NCI-H510A treated with DMSO at 0.1 percent for 48 hours (cell line): ENCODE results near the gene UCHL1.
A peak's percentile ranks its signal among the peaks of the same experiment; 100 is the strongest.
"Not testable (repeated sequence)": the region's sequence is repeated elsewhere in the genome, so short reads cannot be mapped to it uniquely, and the experiment has no call there.

Experiments
- DNase-seq: peaks from one replicate; lab custom pipeline; 2025; lab: John Stamatoyannopoulos, UW

UCHL1 gene

DNA sequence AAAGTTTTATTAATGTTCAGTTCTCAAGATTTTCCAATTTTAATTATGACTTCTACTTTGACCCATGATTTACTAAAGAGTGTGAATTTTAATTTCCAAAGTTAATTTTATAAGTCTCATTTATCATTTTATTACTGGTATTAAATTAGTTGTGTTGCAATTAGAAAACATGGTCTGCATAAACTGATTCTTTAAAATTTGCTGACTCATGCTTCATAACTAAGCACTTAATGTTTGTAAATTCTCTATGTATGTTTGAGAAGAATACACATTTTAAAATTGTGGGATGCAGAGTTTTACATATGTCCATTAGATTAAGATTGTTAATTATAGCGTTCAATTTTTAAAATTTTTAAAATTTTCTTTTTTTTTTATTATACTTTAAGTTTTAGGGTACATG is 20.2 kb upstream of the UCHL1 start:
- DNase-seq, result no peak

DNA sequence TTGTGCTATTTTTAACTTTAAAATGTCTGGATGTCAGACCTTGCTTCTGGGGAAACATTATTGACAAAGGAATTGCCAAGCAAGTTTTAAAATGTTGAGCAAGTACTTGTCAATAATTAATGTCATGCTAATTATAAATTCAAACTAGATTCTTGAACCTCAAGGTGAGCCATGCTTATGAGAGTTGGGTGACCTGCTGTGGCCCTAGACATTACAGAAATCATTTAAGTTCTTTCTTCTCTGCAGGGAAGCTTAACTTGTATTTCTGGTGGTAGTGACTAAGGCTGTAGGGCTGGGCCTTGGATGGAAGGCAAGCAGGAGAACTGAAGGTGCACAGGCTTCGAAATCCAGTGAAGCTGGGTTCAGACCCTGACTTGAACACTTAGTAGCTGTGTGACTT is 14.8 kb upstream of the UCHL1 start:
- no peak for DNase-seq

DNA sequence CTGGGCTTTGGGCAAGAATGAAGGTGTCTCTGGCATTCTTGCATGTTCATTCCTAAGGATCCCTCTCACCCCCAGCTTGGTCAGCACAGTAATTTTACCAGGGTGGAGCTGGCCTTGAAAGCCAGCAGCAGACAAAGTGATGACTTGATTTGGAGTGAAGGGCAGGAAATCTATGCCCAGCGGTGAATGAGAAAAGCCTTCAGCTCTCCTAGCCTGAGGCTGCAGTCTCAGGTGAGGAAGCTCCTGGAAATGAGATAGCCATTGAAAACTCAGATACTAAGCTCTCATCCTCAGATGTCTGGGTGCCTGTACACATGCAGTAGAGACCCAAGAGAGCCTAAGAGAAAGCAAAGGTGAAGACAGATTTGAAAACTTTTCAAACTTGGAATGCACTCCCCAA is 10.7 kb upstream of the UCHL1 start:
- no peak for DNase-seq

DNA sequence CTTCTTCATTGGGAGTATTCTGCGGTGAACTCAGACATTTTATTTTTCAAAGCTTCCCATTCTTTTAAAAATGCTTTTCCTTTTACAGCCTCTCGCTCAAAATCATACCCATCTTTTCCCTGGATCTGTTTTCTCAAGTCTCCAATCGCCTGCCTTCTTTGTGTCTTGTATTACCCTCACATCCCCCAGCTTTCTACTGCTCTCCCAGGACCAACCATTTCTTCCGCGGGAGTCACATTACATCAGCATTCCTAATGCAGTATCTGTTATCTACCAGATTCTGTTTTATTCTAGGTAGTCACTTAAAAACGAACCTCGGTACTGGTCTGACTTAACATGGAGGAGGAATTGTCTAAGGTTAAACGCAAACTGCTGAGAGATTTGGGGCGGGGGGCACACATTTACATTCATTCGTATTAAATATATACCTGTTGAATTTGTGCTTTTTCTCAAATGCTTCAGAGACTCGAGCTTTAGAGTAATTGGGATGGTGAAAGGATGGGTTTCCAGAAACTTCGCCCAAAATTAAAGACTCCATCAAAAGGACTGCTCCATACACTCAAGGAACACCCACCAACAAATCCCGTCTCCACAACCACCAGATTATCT is 493 bp upstream of the UCHL1 start:
- DNase-seq, result peak; percentile 44

DNA sequence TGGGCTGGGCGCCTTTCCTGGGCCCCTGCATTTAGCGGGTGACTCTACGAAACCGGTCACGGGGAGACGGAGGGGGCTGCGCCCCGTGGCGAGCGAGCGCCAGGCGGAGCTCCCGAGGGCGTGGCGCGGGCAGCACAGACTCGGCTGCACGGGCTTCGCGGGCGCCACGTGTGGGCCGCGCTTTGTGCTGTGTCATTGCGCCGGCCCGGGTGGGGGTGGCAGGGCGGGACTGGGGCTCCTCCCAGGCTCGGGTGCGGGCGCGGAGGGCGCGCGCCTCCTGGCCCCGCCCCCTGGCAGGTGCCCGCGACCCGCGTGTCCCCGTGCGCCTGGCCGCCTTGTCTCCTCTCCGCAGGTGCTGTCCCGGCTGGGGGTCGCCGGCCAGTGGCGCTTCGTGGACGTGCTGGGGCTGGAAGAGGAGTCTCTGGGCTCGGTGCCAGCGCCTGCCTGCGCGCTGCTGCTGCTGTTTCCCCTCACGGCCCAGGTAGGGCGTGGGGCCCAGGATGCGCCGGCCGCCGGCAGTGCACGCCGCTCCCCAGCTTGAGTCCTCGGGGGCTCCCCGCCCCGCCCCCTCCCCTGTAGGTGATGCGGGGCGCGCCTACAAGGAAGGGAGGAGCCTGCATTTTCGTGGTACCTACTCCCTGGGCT is 651 bp downstream of the UCHL1 start:
- peak; percentile 15 for DNase-seq

DNA sequence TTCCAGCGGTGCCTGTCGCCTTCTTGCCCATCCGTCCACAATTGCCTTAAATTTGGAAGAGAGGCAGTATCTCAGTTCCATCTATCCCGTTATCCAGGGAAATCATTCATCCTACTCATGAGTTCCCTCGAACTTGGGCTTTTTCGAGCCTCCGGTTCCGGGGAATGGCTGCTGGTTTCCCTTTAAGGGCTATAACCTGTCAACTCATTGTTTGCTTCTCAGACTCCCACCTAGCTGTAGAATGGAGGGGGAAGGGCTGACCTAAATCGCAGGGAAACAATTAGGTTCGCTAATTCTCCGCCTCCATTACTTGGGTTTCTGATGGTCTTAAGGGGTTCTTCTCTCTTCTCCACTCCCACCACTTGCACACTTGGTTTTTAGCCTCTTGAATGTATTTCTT is 1.2 kb downstream of the UCHL1 start:
- DNase-seq, result no peak

DNA sequence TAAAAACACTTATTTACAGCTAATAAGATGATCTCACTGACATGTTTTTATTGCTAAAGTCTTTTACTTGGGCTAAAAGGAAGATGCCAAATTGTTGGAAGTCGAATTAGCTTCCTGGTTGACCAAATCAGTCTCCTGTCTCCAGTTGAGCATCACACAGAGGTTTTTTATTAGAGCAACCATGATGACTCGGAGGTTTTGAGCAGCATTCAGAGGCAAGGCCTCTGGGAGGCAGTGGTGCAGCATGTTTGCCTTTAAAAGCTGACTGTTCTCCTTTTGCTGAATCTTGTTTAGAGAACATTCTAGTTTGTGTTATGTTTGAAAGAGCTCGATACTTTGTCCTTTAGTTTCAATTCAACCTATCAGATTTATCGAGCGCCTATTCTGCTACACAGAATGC is 2.1 kb downstream of the UCHL1 start:
- peak; percentile 15 for DNase-seq

DNA sequence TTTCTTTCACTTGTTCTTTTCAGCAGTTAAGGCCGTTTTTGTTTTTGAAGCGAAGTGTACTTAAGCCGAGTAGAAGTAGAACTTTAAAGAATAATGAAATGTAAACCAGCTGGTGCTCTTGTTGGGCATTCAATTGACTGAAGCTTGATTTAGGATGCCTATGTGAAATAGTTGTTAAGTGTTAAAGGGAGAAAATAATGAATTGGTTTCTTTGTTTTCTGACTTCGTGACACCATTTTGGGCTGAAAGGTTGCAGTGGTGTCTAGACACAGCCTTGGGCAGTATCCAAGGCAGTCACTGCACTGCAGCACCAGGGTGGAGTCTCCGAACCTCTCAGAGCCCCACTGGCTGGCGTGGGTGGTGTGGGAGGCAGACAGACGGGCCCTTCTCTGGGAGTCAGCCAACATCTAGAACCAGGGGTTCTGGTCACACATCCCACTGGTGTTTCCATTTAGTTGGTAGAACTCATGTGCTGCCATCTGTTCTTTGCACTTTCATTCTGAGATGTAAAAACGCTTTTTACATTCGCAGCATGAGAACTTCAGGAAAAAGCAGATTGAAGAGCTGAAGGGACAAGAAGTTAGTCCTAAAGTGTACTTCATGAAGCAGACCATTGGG is 3.5 kb downstream of the UCHL1 start:
- DNase-seq, result no peak

DNA sequence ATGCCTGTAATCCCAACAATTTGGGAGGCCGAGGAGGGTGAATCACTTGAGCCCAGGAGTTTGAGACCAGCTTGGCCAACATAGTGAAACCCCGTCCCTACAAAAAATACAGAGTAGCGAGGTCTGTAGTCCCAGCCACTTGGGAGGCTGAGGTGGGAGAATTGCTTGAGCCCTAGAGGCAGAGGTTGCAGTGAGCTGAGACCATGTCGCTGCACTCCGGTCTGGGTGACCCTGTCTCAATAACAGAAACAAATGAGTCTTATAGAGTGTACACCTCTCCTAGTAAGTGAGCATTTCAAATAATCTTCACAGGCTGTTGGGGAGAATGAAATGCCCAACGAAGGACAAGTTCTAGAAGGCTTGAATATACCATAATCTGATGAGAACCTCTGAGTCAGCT is 5.5 kb downstream of the UCHL1 start:
- DNase-seq, result no peak

DNA sequence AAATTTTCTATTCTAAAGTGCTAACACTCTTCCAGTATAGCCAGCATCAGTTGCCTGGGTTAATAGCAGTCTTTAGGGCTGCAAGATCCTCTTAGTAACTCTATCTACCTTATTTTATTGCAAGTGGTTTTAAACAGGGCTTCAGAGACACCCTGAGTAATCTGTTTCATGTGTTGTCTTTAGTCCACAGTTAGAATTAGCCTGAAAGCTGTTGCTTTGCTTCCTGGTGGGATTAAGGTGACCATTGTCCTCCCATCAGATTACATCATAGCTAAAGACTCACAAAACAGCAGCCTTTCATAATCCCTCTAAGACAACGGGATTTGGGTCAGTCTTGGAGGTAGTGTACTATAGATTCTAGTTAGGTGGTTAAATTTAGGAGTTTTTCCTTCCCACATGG is 7.5 kb downstream of the UCHL1 start:
- no peak for DNase-seq

DNA sequence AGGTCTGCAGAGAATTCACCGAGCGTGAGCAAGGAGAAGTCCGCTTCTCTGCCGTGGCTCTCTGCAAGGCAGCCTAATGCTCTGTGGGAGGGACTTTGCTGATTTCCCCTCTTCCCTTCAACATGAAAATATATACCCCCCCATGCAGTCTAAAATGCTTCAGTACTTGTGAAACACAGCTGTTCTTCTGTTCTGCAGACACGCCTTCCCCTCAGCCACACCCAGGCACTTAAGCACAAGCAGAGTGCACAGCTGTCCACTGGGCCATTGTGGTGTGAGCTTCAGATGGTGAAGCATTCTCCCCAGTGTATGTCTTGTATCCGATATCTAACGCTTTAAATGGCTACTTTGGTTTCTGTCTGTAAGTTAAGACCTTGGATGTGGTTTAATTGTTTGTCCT is 11.3 kb downstream of the UCHL1 start:
- DNase-seq, result no peak

DNA sequence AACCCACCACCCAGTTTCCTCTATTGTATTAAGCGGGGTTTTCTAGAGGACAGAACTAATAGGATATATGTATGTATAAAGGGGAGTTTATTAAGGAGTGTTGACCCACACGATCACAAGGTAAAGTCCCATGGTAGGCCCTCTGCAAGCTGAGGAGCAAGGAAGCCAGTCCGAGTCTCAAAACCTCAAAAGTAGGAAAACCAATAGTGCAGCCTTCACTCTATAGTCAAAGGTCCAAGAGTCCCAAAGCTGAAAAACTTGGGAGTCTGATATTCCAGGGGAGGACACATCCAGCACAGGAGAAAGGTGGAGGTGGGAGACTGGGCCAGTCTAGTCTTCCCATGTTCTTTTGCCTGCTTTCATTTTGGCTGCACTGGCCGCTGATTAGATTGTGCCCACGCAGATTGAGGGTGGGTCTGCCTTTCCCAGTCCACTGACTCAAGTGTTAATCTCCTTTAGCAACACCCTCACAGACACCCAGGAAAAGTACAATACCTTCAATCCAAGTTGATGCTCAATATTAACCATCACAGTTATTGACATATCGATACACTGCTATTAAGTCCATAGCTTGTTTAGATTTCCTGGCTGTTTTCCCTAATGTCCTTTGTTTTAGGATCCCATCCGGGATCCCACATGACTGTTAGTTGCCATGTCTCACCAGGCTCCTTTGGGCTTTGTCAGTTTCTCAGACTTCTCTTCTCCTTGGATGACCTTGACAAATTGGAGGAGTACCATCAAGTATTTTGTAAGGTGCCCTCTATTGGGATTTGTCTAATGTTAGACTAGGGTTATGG is 12.2 kb downstream of the UCHL1 start:
- no peak for DNase-seq

DNA sequence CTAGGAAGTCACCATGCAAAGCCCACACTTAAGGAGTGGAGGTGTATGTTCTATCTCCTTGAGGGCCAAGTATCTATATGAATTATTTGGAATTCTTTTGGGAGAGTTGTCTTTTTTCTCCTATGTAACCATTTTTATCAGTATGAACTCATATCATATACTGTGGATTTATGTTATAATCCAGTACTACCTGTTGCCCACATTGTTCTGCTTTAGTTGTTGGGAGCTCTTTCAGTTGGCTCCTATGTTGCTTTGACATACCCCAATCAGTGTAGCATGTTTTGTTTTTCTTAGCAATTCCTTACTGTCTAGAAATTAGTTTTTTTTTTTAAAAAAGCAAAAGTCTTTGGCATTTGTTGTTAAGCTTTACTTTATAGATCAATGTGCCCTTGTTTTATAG is 13.0 kb downstream of the UCHL1 start:
- no peak for DNase-seq

DNA sequence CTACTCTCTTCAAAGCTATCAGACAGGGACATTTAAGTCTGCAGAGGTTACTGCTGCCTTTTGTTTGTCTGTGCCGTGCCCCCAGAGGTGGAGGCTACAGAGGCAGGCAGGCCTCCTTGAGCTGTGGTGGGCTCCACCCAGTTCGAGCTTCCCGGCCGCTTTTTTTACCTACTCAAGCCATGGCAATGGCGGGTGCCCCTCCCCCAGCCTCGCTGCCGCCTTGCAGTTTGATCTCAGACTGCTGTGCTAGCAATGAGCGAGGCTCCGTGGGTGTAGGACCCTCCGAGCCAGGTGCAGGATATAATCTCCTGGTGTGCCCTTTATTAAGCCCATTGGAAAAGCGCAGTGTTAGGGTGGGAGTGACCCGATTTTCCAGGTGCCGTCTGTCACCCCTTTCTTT is 19.2 kb downstream of the UCHL1 start:
- DNase-seq, result not testable (repeated sequence)

DNA sequence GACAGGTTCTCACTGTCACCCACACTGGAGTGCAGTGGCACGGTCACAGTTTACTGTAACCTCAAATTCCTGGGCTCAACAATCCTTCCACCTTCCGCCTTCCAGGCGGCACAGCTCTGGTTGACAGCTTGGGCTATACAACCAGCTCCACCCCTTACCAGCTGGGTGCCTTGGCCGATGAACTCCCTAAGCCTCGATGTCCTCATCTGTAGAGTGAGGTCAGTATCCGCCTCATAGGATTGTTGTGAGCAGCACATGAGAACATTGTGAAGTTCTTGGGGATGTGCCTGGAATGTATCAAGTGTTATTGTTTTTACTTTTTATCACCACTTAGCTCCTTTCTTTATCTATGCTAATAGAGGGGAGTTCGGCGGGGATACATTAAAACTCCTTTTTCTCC is 23.3 kb downstream of the UCHL1 start:
- no peak for DNase-seq

DNA sequence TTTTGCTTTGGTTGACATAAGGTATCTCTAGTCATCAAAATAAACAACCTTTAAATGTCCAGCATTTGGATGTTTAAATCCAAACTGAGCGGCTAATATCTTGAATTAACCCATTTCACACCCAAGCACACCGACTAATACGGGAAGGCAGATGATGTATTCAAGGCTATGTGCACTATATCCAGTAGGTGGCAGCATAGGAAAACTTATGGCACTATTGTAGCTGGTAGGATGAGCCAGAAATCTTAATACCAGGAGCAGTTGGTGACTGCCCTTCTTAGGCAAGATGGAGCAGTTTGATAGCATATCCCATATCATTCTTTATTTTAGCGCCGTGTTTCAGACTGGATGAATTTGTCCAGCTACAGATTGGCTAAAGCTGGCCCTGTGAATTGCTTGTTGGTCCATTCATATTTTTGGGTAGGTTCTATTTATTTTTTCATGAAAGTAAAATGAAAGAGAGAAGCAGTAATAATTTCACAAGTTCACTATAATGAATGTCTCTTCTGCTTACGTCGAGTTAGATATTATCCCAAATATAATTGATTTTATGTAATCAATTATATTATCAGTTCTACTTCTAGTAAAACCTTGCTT is 24.4 kb downstream of the UCHL1 start:
- DNase-seq, result peak; percentile 88

DNA sequence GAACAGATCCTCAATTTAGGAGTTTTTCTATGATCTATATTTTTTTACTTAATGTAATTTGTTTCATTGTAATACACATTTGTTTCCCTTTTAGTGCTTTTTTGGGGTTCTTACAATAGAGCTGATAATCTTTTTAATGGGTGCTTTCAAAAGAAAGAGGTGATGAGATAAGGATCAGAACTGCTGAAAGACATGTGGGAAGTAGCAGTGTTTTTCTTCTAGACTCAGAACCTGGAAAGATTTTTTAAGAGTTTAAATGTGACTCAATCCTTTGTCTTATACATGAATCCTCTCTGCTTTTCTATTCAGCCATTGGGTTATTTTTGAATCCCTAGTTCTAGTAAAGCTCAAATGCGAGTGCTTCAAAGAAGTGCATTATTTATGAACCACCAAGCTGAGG is 25.6 kb downstream of the UCHL1 start:
- no peak for DNase-seq

DNA sequence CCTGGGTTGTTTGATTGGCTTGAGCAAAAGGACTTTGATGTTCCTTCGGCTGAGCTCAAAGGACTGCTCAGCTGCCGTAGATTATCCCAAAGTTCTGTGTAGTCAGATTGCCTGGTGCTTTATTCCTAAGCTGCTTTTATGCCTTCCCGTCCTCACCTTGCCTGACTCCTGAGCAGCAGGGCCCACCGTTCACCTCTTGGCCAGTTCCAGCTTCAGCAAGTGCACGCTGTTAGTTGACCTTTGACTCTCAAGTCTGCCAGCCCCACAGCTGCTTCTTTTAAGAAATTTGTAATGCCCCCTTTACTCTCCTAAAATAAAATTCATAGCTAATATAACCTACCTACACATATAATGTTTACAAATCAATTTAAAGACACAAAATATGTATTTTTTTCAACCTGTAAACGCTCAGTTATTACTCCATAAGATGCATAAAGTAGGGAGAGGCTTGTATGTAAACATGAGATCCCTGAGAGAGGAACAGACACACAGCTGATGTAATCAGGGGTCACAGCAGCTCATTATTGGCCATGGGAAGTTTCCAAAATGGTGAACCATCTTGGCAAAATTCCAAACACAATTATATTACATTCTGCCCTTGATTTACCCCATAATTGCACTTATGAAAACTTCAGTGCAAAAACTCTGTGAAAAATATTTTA is 28.6 kb downstream of the UCHL1 start:
- no peak for DNase-seq

DNA sequence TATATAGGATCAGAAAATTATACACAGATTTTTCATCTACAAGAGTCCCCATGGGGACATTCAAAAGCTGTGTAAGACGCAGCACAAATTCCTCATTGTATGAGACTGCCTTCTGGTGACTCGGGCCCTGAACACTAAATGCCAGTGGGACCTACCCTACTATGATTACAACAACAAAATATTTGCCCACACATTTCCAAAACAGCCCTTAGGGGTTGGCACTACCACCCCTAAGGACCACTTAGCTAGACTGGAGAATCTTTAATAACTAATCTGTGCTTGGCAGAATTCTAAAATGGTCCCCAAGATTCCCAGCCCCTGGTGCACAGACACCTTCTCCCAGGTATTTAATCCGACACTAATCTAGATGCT is 29.1 kb downstream of the UCHL1 start:
- DNase-seq, result no peak

DNA sequence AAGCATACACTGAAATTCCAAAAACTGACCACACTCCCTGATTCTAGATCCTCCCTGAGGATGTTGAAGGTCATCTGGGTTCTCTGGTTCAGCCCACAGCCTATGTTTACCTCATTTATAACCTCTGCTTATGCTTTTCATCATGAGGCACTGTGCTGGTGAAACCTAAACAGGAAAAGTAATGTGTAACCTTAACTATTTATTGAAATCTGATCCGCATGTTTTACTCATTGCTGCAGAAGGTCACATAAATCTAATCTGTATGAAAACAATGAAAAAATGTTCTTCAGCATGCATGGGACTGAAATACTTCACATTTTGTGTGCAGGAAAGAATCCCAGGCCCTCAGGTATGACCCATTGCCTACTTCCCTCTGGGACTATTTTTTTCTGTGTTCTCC is 30.3 kb downstream of the UCHL1 start:
- no peak for DNase-seq

DNA sequence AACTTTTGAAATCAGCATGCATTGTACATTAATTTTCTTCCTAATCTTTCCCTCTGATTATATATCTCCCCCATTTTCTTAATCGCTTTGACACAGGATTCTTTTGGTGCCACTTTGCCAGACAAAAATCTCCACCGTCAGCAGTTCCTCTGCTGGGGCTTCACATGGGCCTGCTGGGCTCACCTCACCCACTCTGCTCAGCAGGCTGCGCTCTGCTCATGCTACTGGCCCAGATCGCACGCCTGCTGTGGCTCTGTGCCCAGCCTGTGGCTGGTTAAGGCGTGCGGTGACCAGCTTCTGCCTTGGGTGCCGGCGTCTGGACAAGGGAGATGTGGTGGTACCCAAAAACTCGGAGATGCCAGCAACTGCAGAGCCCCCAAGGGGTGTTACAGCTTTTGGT is 31.1 kb downstream of the UCHL1 start:
- no peak for DNase-seq

DNA sequence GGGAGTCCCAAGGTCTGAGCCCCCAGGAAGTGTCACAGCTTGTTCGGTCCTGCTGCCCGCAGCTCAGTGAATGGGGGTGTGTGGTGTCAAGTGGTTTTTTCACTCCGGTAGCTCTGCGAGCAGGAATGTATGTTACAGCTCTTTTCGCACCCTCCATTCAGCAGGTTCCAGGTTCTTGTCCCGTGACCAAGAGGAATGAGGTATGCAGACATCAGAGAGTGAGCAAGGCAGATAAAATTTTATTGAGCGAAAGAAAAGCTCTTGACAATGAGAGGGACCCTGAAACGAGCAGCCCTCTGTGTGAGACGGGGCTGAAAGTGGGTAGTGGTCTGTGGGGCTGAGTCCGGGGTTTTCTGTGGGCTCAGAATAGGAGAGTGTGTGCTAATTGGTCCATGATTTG is 31.5 kb downstream of the UCHL1 start:
- no peak for DNase-seq
